Type B pancreatic cell (in vitro differentiated cells): Measurements from ENCODE around the gene PLA2G6. TPM values are rescaled to one million over a fixed set of nuclear protein-coding genes. Genes with fewer than 3 reads are reported as not detected.

Source experiments
- DNase-seq: peaks from one replicate; pipeline ENCODE4 v3.0.0; 2021; ENCODE audit warnings: mixed read lengths; ENCODE audit not compliant: unreplicated experiment; ENCODE audit errors: extremely low spot score
- H3K27ac Mint-ChIP-seq: 2 replicates; pipeline ENCODE4 v1.8.0; 2021; ENCODE audit warnings: mild to moderate bottlenecking, mixed read lengths
- H3K27me3 Mint-ChIP-seq: 2 replicates; pipeline ENCODE4 v1.8.0; 2021; ENCODE audit warnings: mixed read lengths
- H3K36me3 Mint-ChIP-seq: 2 replicates; pipeline ENCODE4 v1.8.0; 2021; ENCODE audit warnings: mixed read lengths
- H3K4me1 Mint-ChIP-seq: one replicate; pipeline ENCODE4 v1.8.0; 2021; ENCODE audit warnings: mixed read lengths; ENCODE audit not compliant: unreplicated experiment
- H3K4me3 Mint-ChIP-seq: 2 replicates; pipeline ENCODE4 v1.8.0; 2021; ENCODE audit warnings: mild to moderate bottlenecking, mixed read lengths
- H3K9me3 Mint-ChIP-seq: 2 replicates; pipeline ENCODE4 v1.8.0; 2021; ENCODE audit warnings: mixed read lengths
- CTCF ChIP-seq: fragments of 200-600 bp; sonication (generic); conservative IDR thresholded peaks from 2 replicates; pipeline ENCODE4 v1.5.0; 2021; ENCODE audit warnings: antibody characterized with exemption, mild to moderate bottlenecking
- total RNA-seq: library from RNA; stranded (reverse); gene quantifications from 2 replicates; pipeline ENCODE4 v1.2.1, GENCODE V29; 2021; ENCODE audit warnings: low replicate concordance

PLA2G6 gene
- total RNA-seq, 1 donor from 2014 or later: 64.1 TPM

- Mint-ChIP-seq H3K4me1 (peaks cover 8% of the 10 kb centered on the region), H3K27me3 (no peaks in the 10 kb centered on the region), H3K9me3 (peaks cover 5% of the 10 kb centered on the region), H3K27ac (no peak overlapping the region), H3K4me3 (no peak overlapping the region), H3K36me3 (peaks cover 15% of the 10 kb centered on the region)
- TF ChIP-seq CTCF: no peak
- no peak for DNase-seq
Measured at GRCh38 chr22:38133331-38133730, 48.3 kb downstream of the PLA2G6 start.

GRCh38 chr22:38132794-38133193 lies 48.8 kb downstream of the PLA2G6 start:
- peaks cover 15% of the 10 kb centered on the region for H3K36me3 Mint-ChIP-seq
- TF ChIP-seq CTCF: no peak
- H3K9me3 Mint-ChIP-seq: peaks cover 5% of the 10 kb centered on the region
- no peak overlapping the region for H3K4me3 Mint-ChIP-seq
- H3K27me3 Mint-ChIP-seq: no peaks in the 10 kb centered on the region
- H3K4me1 Mint-ChIP-seq: peaks cover 8% of the 10 kb centered on the region
- no peak overlapping the region for H3K27ac Mint-ChIP-seq
- no peak for DNase-seq

GRCh38 chr22:38132136-38132535 lies 49.5 kb downstream of the PLA2G6 start:
- Mint-ChIP-seq H3K9me3 (peaks cover 5% of the 10 kb centered on the region), H3K27me3 (no peaks in the 10 kb centered on the region), H3K36me3 (peaks cover 15% of the 10 kb centered on the region), H3K4me1 (peaks cover 8% of the 10 kb centered on the region), H3K27ac (no peak overlapping the region), H3K4me3 (no peak overlapping the region)
- no peak for DNase-seq
- TF ChIP-seq CTCF: no peak

- no peak overlapping the region for H3K27ac Mint-ChIP-seq
- no peak for DNase-seq
- H3K27me3 Mint-ChIP-seq: no peaks in the 10 kb centered on the region
- peaks cover 15% of the 10 kb centered on the region for H3K36me3 Mint-ChIP-seq
- H3K4me3 Mint-ChIP-seq: no peak overlapping the region
- peaks cover 5% of the 10 kb centered on the region for H3K9me3 Mint-ChIP-seq
- H3K4me1 Mint-ChIP-seq: peaks cover 8% of the 10 kb centered on the region
- TF ChIP-seq CTCF: no peak
Measured at GRCh38 chr22:38131399-38131798, 50.2 kb downstream of the PLA2G6 start.

GRCh38 chr22:38129856-38130255 lies 51.8 kb downstream of the PLA2G6 start:
- peaks cover 4% of the 10 kb centered on the region for H3K36me3 Mint-ChIP-seq
- H3K4me3 Mint-ChIP-seq: no peak overlapping the region
- H3K27ac Mint-ChIP-seq: no peak overlapping the region
- no peaks in the 10 kb centered on the region for H3K27me3 Mint-ChIP-seq
- DNase-seq: no peak
- no peak for TF ChIP-seq CTCF
- H3K4me1 Mint-ChIP-seq: no peaks in the 10 kb centered on the region
- no peaks in the 10 kb centered on the region for H3K9me3 Mint-ChIP-seq

GRCh38 chr22:38129021-38129420 lies 52.6 kb downstream of the PLA2G6 start:
- Mint-ChIP-seq H3K4me3 (no peak overlapping the region), H3K27me3 (no peaks in the 10 kb centered on the region), H3K36me3 (no peaks in the 10 kb centered on the region), H3K9me3 (no peaks in the 10 kb centered on the region), H3K27ac (no peak overlapping the region), H3K4me1 (peaks cover 3% of the 10 kb centered on the region)
- TF ChIP-seq CTCF: no peak
- no peak for DNase-seq
